Stimulated activated CD8-positive, alpha-beta memory T cell treated with anti-CD3 and anti-CD28 coated beads, Interleukin-4, amount 100 ng/mL, for 24 hours (primary cell): ENCODE measurements around the gene DHX29.

Source experiments
- DNase-seq: peaks from one replicate; pipeline ENCODE4 v3.0.0-alpha.2; 2020; ENCODE audit warnings: low read depth

DHX29 gene

GRCh38 chr5:55231919-55232270, 75.6 kb downstream of the DHX29 start:
- no peak for DNase-seq

- no peak for DNase-seq
Measured at GRCh38 chr5:55231029-55231918, 76.2 kb downstream of the DHX29 start.

DNA sequence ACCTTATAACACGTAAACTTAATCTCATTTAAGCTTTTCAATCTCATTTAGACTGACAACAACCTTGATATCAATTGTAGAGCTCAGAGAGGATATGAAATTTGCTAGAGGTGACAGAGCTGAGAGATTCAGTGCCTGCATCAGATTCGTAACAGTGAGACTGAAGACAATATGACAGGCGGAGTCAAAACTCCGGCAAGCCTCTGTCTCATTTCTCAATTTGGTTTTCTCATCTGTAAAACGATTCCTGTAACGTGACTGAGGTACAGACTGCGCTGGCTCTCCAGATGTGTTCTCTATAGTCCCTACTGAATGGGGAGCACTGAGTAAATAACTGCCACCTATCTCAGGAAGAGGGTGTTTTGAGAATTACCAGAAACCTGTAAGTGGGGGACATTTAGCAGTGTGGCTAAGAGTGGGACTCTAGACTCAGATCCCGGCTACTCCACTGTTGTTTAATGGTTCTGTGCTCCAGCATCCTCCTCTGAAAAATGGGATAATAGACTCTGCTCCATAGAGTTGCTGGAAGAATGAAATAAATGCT, 77.3 kb downstream of the DHX29 start:
- no peak for DNase-seq

- DNase-seq = no peak
Measured at GRCh38 chr5:55227664-55228430, 79.6 kb downstream of the DHX29 start.

- DNase-seq = peak; percentile 60
Measured at GRCh38 chr5:55226934-55227663, 80.4 kb downstream of the DHX29 start, which contains the start of gene MCIDAS. Gene MCIDAS, minus strand, starts transcription at chr5:55227315. Its CDS starts 177 bp downstream, at chr5:55227138.

GRCh38 chr5:55226027-55226933, 81.2 kb downstream of the DHX29 start:
- DNase-seq = peak; percentile 56

DNA sequence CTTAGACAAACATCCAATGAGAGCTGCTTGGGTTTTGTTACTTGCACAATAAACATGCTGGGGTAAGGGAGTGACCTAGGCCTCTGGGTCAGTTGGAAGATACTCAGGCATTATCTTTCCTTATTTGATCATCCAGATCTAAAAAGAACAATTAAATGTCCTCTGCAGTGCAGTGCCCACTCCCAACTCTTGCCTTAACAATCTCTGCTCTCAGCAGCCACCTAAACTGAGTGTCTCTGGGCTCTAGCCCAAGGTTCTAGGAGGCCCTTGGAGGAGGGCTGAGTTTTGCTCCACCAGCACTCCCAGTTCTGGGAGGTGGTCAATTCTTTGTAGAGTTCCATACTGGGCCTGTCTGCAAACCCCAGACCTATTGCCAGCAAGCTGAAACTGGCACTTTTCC, 82.1 kb downstream of the DHX29 start:
- DNase-seq = no peak

DNA sequence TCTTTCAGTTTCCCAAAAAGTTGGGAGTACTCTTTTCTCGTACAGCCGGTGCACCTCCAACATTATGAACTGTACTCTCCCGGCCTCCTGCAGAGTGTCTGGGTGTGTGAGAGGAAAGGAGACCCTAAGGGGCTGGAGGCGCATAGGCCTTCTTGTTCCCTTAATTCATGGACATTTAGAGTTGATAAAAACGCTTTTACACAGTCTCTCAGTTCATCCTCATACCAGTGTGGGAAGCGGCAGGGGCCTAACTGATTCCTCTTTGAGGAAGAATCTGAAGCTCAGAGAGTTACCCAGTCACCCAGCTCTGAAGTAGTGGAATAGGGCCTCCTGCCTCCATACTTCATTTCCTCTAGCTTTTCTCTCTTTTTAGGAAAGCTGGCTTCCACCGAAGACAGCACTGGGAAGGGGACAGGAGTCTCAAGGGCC, 83.7 kb downstream of the DHX29 start:
- no peak for DNase-seq

GRCh38 chr5:55222985-55223811, 84.3 kb downstream of the DHX29 start:
- no peak for DNase-seq

DNA sequence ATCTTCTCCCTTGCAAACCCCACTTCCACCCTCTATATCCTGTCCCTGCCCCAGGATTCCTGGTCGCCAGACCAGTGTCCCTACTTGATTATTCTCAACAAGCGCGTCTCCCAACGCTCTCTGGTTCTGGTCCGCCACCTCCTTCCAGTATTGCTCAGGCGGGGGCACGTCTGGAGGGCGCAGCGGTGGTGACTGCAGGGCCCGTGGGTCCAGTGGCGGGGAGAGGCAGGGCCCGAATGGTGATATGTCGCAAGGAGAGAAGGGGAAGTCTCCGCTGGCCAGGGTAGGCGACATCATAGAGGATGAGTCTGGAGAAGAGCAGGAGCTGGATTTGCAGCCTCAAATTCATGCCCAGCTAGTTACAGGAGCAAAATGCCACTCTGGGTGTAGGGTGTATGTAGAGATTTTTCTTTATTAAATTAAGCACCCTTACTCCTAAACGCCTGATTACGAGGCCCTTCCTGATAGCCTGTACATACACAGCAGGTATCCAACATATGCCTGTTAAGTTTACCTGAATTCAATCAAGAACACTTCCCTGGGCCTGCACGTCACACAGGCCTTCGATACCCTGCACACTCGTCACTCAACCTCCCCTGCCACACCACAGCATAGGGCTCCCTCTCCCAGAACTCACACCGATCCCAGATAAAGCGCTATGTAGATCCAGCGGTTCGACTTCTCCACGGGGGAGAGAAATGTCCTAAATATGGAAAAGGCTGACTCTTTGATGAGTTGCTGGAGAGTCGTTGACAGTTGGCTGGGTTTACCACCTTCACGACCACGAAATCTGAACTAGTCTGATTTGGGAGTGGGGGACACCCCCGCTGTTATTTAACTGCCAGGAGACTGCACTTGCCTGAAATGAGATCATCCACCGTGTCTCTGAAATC, 85.2 kb downstream of the DHX29 start:
- no peak for DNase-seq

GRCh38 chr5:55220433-55221185, 86.9 kb downstream of the DHX29 start:
- DNase-seq = no peak

- DNase-seq = no peak
Measured at GRCh38 chr5:55219770-55220169, 87.7 kb downstream of the DHX29 start.

DNA sequence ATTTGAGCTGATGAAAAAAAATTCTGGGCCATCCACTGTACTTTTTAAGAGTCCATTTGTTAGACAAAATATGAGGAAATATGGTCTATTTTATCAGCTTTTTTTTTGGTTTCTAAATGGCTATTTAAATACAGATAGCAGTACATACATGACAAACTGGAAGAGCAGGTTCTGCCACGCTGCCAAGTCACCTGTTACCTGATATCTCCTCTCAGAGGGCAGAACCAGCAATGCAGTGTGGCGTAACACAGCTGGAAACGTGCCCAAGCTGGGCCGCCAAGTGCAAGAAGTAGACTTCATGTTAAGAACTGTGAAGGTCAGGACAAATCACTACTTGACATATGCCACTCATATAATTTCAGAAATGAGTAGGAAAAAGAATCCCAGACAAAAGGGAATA, 88.5 kb downstream of the DHX29 start:
- DNase-seq = no peak

DNA sequence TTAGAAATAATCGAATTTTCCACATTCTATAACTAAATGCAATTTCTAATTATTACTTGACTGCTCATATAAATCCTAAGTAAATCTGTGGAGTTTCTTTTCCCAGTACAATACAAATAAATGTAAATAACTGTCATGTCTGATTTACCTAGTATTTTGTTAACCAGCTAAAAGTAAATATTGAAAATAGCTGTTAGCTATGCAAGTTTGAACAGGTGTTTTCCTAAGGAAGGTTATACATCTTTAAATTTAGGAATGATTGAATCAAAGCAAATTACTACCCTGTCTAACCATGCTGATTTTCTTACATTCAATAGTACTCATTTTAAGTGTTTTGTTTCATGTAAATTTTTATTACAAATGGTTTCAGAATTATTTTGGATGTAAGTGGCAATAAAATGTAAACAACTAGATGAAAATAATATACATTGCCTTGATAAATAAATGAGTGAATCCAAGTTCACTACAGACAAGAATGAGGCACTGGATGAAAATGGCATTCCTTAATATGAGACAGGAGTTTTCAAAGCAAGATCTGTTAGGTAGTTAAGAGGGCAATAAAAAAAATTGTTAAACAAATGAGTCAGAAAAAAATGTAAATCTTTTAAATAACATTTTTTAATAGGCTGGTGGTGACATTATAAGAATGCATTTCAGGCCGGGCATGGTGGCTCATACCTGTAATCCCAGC, 96.2 kb downstream of the DHX29 start:
- no peak for DNase-seq
